GM18909 (cell line): ENCODE results near the gene SHISA8.

ENCODE experiments used
- ATAC-seq: cut with Tn5 transposase; IDR thresholded peaks from one replicate; pipeline ENCODE4 v1.9.1; 2021; ENCODE audit warnings: mild to moderate bottlenecking; ENCODE audit not compliant: unreplicated experiment, poor library complexity

SHISA8 gene

DNA sequence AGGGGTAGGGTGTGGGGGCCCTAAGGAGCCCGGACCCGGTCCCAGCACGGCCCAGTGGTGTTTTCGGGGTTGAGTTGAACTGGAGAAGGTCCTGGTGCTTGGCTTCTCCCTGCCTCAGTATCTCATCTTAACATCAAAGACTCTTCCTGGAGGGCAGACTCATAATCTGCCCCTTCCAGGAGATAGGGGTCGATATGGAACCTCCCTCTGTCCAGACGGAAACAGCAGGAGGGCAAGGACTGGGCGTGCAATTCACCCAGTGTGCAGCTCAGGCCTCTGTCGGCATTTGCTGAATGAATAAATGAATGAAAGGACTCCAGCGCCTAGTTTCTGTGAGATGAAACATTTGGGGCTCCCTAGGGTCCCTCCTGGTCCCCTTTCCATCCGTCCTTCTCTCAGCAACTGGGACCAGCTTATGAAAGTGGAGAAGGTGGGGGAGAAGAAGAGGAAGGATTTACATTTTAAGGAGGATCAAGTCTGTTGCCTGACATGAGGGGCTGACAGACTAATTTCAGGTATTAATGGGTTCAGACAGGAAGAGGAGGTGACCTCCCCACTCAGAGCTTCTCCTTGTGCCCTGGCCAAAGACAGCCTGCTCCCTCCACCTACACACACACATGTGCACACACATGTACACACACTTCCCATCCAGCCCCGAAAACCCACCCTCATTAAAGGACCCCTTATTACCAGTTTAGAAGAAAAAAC, 1.1 kb upstream of the SHISA8 start:
- ATAC-seq: no peak

DNA sequence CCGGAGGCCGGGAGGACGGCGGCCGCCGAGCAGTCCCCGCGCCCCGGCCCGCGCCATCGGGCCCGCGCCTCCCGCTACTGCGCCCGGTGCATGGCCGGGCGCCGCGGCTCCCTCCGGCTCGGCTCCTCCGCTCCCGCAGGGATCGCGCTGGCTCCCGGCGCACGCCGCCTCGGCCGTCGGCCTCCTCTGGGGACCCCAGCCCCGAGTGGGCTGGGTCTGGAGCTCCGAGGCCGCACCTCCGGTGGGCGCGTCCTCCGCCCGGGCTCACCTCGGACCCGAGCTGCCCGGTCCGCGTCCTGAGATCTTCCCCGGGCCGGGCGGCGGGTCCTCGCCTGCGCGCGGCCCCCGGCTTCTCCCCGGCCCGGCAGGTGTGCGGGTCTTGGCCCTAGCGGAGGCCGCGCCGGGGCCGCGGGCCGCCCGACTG, 251 bp downstream of the SHISA8 start:
- no peak for ATAC-seq

DNA sequence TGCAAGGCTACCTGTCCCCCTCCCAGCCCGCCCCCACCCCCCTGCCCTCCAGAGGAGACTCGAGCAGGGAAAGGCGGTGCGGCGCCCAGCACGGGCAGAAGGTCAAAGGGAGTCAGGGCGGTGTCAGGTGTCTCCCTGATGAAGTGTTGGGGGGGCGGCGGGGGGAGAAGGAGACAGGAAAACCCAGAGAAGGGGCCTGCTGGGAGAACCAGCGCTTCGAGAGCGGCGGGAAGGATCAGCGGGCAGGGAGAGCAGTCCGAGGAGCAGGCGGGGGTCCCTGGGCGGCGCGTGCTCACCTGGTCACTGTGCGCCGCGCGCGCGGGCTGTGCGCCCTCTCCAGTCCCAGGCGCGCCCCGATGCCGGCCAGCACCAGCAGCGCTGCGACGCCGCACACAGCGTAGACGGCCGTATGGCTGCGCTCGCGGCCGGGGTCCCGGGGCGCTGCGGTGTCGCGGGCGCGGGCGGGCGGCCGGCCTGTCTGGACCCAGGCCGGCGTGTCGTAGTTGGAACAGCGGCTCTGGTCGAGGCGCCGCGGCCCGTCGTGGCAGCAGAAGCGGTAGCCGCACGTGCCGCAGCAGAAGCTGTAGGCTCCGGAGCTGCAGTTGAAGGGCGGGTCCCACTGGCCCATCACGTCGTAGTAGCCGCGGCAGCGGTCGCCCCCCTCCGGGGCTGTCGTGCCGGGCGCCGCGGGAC, 886 bp downstream of the SHISA8 start:
- no peak for ATAC-seq

DNA sequence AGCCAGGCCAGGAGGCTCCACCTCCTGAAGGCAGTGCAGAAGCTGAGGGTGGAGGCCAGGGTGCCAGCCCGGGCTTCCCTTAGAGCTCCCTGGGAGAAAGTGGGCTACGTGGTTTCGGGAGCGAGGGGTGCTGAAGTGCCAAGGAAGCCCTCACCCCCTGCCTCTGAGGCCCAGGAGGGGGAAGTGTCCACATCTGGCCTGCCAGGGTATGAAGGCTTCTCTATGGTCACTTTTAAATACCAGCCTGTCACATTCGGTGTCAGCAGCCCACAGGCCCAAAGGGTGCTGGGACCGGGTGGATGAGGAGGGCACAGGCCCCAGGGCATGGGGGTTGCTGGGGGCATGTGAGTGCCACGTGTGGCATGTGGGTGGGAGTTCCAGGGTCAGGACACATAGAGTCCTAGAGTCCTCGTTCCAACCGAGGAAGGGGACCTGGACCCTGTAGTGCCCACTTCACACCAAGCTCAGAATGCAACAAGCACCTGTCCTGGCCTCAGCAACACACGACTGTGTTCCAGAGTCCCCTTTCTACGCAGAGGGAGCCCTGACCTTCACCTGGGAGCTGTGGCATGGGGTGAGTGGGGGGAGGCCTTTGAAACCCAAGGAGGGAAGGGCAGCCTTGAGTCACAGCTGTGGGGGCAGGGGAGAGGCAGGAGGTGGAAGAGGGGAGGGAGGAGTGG, 1.7 kb downstream of the SHISA8 start:
- no peak for ATAC-seq

DNA sequence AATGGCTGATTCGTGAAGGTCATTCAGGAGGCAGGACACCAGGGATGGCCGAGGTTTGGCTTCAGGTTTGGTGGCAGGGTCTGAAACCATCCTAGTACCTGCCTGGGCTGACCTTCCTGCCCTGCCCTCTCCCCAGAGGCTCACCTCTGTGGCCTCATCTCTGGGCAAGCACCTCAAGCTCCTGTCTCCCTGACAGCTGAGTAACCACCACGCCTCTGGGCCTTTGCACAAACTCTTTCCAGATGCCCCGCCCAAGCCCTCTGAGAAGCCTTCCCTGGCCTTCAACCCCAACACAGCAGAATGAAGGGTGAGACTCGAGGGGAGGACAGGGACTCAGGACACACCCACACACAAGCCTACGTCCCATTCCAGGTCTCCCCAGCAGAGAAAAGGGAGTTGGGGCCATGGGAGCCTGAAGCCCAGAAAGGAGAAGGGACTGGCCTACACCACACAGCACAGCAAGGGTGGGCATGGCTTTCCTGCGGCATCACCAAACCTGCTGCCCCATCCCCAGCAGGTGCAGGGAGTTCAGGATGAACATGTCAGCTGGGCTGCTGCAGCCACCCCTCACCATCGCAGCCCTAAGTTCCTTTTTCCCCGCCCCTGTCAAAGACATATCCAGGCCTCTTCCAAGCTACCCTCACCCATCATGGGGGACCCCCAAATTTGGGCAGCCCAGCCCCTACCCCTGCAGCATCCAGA, 2.4 kb downstream of the SHISA8 start:
- ATAC-seq: no peak

DNA sequence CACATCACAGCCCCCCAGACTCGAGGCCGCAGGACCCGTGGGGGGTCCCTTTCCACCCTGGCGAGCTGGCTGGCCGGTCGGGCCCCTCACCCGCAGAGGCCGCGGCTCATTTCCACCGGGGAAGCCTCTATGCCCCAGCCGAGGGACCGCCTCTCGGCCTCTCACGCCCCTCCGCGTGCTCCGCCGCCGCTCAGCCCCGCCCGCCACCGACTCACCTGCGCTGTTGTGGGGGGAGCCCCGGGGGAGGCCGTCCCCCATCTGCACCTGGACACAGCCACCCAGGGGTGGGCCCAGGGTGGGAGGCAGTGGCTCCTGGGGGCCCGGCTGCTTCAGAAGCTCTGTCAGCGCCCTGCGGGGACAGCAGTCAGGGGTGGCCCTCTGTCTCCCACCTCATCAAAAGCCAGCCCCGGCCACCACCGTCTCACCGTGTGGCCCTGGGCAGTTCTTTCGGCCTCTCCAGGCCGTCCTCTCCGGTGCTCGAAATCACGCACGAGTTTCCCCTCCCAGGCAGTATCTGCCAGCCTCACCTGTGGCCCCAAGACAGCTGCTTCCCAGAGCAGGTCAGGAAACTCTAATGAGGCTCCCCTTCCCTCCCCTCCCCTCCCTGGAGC, 3.8 kb downstream of the SHISA8 start:
- no peak for ATAC-seq

DNA sequence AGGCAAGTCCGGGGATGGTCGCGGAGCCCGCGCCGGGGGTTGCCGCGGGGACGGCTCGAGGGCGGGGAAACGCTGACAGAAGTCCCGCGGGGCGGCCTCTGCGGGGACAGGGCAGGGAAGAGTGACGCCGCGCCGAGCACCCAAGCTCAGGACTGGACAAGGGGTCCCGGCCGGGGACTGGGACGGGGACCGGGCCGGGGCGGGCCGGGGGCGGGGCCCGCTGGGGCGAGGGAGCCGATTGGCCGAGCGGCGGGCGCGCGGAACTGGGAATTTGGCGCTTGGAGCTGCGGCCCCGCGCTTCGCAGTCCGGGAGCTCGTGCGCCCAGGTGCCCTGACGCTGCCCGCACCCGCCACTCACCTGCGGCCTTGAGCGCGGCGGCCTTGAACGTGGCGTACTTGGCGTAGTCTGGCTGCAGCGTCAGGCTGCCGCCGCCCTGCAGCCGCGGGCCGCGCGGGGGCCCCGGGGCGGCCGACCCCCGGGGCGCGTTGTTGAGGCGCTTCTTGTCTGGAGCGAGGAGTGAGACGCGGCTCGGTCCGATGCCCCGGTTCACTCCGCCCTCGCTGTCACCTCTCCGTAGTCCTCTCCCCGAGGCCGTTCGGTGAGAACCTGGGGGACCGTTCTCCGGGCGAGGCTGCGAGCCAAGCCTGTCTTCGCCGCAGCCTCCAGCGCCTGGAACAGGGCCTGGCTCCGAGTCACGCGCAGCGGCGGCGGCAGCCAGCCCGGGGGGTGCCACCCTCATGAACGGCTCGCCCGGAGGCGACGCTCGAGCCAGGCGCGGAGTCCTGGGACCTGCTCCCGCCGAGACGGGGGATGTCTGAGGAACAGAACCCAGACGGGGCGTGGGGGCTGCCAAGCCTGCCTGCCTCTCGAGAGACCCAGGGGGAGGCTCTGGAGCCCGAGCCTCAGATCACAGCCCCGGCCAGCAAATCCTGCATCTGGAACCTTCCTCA, 4.5 kb downstream of the SHISA8 start:
- no peak for ATAC-seq

DNA sequence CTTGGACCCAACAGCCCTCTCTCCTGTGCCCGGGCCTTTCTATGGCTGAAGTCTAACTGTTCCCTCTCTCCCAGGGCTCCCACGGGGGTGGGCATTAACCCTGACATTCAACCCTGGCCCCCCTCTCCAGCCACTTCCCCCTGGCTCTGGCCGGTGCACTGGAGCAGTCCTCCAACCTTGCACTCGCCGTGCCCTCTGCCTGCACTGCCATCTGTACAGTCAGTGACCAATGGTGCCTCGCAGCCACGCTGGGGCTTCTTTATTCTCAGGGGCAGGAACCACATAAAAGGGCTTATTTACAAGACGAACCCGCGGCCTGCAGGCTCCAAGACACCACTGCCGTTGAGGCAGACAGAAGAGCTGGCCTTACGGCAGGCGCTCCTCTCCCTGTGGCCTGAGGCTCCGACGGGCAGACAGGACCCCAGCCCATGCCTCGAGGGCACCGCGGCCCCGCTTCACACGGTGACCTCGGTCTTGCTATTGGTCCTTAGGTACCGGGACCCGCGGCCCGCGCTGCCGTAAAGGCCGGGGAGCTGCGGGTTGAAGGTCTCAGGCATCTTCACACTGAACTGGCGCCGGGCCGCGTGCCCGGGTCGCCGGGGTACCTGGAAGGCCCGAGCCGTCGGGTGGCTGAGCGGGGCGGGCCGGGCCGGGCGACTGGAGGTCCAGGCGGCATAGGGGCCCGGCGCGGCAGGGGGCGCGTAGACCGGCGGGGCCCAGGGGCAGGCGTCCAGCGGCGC, 5.4 kb downstream of the SHISA8 start:
- no peak for ATAC-seq

DNA sequence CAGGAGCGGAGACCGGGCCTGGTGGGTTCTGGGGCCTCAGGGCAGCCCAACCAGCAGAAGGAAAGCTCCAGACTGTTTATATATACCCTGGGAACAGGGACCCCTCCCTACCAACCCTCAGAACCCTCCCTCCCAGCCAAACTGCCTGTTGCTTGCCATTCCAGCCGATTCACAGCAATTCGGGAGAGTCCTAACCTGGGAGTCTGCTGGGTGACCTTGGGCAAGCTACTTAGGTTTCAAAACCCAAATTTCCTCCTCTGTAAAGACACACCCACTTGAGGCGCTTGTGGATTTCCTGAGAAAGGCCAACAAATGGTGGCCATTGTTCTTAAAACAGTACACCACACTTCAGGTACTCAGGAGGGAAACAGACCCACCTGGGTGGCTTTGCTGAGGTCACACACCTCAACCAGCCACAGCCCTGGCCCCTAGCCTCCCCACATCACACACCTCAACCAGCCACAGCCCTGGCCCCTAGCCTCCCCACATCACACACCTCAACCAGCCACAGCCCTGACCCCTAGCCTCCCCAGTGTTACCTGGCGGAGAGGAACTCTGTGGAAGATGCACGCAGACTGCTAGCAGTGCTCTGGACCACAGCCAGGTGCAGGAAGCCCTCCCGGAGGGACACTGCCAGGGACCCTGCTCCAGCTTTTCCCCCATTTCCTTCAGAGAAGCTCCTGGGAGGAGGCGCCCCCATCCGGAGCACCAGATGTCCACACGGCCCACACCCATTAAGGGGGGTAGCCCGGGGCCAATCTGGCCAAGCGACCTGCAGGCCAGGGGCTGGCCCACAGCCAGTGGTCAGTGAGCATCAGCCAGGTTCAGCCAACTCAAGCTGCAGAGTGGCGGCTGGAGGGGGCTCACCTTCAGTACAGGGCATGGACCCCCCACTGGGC, 6.2 kb downstream of the SHISA8 start:
- no peak for ATAC-seq

DNA sequence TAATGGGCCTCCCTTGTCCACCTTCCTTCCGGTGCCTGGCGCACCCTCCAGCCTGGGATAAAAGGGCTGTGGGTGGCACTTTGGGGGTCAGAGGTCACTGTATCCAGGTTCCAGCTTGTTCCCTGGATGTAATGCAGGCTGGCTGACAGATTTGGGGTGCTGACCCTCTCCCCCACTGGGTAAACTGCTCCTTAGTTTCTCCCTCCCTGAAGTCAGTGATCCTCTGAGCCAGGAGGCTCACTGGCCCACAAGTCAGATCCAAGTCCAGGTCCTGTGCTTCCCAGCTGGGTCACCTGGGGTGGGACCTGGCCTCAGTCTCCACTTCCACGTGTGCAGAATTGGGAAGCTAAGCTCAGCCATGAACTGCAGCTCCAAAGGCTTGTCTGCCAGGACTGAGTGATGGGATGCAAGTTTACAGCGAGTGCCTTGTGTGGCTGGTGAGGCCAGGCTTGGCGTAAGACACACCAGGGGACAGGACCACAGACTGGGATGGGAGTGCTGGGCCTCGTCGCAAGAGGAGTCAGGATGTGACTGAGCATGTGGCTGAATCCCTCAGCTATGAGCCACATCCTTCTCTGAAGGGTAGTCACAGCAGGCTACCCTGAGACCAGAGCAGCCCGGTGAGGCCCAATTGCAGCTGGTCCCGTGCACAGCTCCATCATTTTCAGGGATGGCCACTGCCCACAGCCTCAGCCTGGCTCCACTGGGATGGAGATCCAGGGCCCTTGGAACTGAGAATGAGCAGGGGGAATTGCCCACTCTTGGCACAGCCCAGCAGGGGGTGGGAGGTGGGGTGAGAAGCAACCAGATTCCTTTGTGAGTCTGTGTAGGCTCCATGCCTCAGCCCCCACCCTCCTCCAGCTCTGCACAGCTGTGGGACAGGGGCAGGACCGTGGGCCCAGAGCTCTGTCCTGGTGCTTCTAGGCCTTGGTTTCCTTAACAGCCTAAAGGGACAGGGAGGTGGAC, 7.2 kb downstream of the SHISA8 start:
- ATAC-seq: no peak

DNA sequence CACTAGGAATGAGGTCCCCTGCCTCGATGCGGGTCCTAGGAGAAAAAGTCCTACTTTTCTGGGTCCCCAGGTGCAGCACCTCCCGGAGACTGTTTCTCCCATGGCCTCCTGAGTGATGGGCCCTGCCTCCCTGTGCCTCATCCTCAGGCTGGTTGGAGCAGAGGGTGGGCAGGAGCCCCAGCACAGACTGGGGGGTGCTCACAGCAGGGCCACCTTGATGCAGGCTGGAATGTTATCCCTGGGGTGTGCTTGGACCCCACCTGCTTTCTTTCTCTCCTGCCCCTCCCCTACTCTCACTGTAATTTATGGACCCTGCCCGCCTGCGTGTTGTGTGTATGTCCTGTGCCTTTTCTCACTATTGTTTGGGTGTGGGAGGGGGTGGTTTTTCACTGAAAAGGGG, 8.1 kb downstream of the SHISA8 start:
- no peak for ATAC-seq

DNA sequence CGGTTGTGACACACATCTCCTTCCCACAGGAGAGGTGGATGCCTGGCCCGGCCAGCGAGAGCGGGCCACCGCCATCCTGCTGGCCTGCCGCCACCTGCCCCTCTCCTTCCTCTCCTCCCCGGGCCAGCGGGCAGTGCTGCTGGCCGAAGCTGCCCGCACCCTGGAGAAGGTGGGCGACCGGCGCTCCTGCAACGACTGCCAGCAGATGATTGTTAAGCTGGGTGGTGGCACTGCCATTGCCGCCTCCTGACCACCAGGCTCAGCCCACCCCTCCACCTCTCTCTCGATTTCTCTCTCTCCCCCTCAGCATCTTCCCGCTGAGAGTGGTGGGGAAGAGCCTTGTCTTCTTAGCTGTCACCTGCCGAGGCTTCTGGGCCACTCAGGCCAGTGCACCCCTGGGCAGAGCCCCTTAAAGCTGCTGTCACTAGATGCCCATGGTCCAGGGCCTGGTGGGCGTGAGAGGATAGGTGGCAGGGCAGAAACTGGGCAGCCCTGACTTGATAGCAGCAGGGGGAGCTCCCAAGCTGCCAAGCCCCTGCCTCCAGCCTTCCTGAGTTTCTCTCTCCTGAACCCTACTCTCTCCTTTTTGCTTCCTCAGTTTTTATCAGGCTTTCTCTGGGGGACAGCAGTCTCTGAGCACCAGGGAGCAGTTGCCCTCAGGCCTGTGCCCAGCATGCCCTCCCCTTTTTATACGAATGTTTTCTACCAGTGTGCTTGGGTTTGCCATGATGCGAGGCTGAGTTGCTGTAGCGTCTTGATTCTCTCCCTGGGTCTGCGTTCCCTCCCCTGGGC, 9.3 kb downstream of the SHISA8 start:
- no peak for ATAC-seq

DNA sequence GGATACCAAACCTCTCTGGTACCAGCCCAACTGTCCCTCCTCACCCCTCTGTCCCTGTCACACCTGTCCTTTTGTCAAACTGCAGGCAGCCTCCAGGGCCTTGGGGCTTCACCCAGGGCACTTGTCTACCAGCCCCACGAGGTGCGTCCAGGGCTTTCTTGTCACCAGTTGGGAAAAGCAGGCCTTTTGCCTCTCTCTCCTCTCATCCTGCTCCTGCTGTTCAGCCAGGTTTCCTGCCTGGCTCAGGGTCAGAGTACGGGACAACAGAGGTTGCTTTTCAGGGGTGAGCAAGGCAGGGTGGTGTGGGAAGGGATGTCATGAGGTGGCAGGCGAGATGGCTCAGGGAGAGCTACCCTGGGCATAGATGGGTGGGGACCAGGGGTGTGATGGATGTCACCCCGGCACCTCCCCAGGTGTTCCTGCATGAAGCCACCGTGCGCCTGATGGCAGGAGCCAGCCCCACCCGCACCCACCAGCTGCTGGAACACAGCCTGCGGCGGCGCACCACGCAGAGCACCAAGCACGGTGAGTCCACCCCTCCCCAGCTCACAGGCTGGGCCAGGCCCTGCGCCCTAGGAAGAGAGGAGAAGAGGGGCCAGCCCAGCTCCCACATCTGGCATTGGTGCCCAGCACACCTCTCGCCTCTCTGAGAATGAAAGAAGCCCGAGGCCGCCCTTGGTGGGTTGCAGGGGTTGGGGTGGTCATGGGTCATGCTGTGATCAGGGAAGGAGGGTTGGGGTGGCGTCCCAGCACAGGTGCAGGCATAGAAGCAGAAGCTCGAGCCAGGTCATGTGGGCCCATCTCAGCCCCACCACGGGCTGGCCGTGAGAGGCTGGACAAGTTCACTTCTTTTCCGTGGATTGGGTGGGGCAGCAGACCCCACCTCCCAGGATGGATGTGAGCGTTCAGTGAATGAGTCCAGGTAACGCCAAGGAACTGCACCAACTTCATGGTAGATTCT, 10.1 kb downstream of the SHISA8 start:
- ATAC-seq: no peak

DNA sequence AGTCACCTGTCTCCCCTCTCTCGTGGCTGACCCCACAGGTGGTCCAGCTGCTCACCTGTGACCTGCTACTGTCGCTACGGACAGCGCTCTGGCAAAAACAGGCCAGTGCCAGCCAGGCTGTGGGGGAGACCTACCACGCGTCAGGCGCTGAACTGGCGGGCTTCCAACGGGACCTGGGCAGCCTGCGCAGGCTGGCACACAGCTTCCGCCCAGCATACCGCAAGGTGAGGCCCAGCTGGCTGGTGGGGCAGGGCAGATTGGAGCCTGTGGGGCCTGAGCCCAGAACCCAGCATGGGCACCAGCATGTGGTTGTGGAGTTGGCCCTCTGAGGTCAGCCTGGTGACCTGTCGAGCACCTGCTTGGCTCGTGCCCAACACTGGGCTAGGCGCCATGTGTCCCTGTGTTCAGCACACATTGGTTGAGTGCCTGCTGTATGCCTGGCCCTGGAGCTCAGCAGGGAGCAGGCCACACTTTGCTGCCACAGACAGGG, 11.9 kb downstream of the SHISA8 start:
- ATAC-seq: no peak

DNA sequence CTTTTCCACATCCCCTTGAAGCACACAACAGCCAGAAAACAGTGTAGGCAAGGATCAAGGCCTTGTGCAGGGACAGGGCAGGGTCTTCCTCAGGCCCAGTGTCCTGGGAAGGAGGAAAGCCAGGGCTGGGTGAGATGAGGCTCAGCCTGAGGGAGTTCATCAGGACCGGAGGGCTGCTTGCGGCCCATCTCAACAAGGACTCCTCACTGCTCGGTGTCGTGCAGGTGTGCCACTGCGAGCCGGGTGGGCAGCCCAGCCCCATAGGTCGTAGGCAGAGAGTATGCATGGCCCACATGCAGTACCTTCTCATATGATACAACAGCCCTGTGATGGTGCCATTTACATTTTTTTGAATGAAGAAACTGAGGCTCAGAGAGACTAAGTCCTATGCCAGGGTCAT, 12.9 kb downstream of the SHISA8 start:
- ATAC-seq: no peak
